GM12878 (cell line): ENCODE data around the gene SMIM28. TPM values are rescaled to one million over a fixed set of nuclear protein-coding genes. Genes with fewer than 3 reads are reported as not detected.

Experiments
- ATAC-seq: fragments of 200-7000 bp; cut with Tn5 transposase; 3 replicates; pipeline ENCODE4 v1.9.1; 2020; ENCODE audit warnings: mild to moderate bottlenecking, moderate library complexity
- BruUV-seq: library from RNA; stranded (reverse); fragments of 400-500 nt; replicated peaks from 2 replicates; lab custom pipeline; 2021; lab: Mats Ljungman, UMichigan
- CTCF ChIA-PET: fragments of 300-600 bp; sonication (Branson Sonifier 250); formaldehyde crosslinking; extraction: SDS; loops from one replicate; lab custom pipeline; 2021; ENCODE audit warnings: inconsistent platforms; lab: Yijun Ruan, JAX
- POLR2A ChIA-PET: fragments of 350-600 bp; formaldehyde crosslinking; extraction: SDS; loops from one replicate; lab custom pipeline; 2021; ENCODE audit warnings: inconsistent platforms; lab: Charles Lee
- RAD21 ChIA-PET: fragments of 300-600 bp; sonication (Branson Sonifier 250); formaldehyde crosslinking; loops from one replicate; lab custom pipeline; 2023; ENCODE audit warnings: antibody characterized with exemption; ENCODE audit not compliant: unreplicated experiment; lab: Charles Lee
- SMC1A ChIA-PET: fragments of 300-600 bp; sonication (Branson Sonifier 250); formaldehyde crosslinking; loops from one replicate; lab custom pipeline; 2023; ENCODE audit not compliant: unreplicated experiment, uncharacterized antibody; lab: Charles Lee
- DNase-seq: peaks from one replicate; pipeline ENCODE4 v3.0.0-alpha.2; 2011; ENCODE audit warnings: low read depth, low spot score
- FAIRE-seq: peaks from 3 replicates; lab custom pipeline; 2011; peaks lifted over from hg19 to GRCh38; lab: Jason Lieb, UNC
- H2AFZ ChIP-seq: 2 replicates; pipeline ENCODE4 v1.6.0; 2011; ENCODE audit warnings: low read depth, low read length, control low read depth; ENCODE audit not compliant: control insufficient read depth
- H3K27ac ChIP-seq: 2 replicates; pipeline ENCODE4 v1.5.1; 2011; ENCODE audit warnings: control low read depth; ENCODE audit not compliant: control insufficient read depth, insufficient read depth
- H3K27me3 ChIP-seq, 2 experiments: replicated peaks in 1 of 2; 2 replicates each; pipeline versions ENCODE4 v1.6.0 to v1.6.1; 2011; ENCODE audit warnings: low read length in 1 of 2; ENCODE audit not compliant: control insufficient read depth in 2 of 2, insufficient read depth in 2 of 2
- H3K36me3 ChIP-seq, 2 experiments: 2 replicates each; pipeline ENCODE4 v1.5.1; 2011; ENCODE audit warnings: low read length in 1 of 2; ENCODE audit not compliant: control insufficient read depth in 2 of 2, insufficient read depth in 2 of 2
- H3K4me1 ChIP-seq: 2 replicates; pipeline ENCODE4 v1.6.1; 2011; ENCODE audit warnings: mild to moderate bottlenecking, low read length, moderate library complexity, mixed read lengths; ENCODE audit not compliant: control insufficient read depth, insufficient read depth
- H3K4me2 ChIP-seq: 2 replicates; pipeline ENCODE4 v1.6.0; 2011; ENCODE audit warnings: control low read depth; ENCODE audit not compliant: control insufficient read depth, insufficient read depth
- H3K4me3 ChIP-seq: fragments of 200-600 bp; sonication (generic); 2 replicates; pipeline ENCODE4 v1.5.1; 2016
- H3K79me2 ChIP-seq: 2 replicates; pipeline ENCODE4 v1.6.0; 2011; ENCODE audit warnings: low read length; ENCODE audit not compliant: control insufficient read depth, insufficient read depth
- H3K9ac ChIP-seq: 2 replicates; pipeline ENCODE4 v1.8.0; 2011; ENCODE audit warnings: low read length, control low read depth, mixed read lengths; ENCODE audit not compliant: control insufficient read depth, insufficient read depth
- H3K9me3 ChIP-seq: replicated peaks from 3 replicates; pipeline ENCODE4 v1.5.1; 2011; ENCODE audit warnings: mild to moderate bottlenecking, low read length; ENCODE audit not compliant: control insufficient read depth, insufficient read depth
- H4K20me1 ChIP-seq: 2 replicates; pipeline ENCODE4 v1.6.0; 2011; ENCODE audit not compliant: control insufficient read depth, insufficient read depth
- IRF3 ChIP-seq: fragments of 450-650 bp; IDR thresholded peaks from 2 replicates; pipeline ENCODE4 v1.6.1; 2014; ENCODE audit warnings: mild to moderate bottlenecking
- MTA2 ChIP-seq: fragments of 450-650 bp; IDR thresholded peaks from 2 replicates; pipeline ENCODE4 v1.6.1; 2016; ENCODE audit warnings: low read depth, mild to moderate bottlenecking, moderate library complexity
- NR2F1 ChIP-seq: fragments of 450-650 bp; conservative IDR thresholded peaks from 2 replicates; pipeline ENCODE4 v1.6.1; 2017; ENCODE audit warnings: mild to moderate bottlenecking
- RBBP5 ChIP-seq: fragments of 200-600 bp; sonication (generic); conservative IDR thresholded peaks from 2 replicates; pipeline ENCODE4 v1.6.1; 2016
- SRF ChIP-seq, 2 experiments: IDR thresholded peaks; 2 replicates each; pipeline ENCODE4 v1.6.1; 2011; ENCODE audit warnings: low read depth in 2 of 2, low read length in 2 of 2, mild to moderate bottlenecking in 1 of 2, moderate library complexity in 1 of 2
- TCF12 ChIP-seq: IDR thresholded peaks from 2 replicates; pipeline ENCODE4 v1.6.1; 2011; ENCODE audit warnings: low read depth, mild to moderate bottlenecking, low read length
- WGBS: methylation state at CpG from one replicate; pipeline ENCODE4 v1.1.6; 2016; ENCODE audit warnings: low lambda C conversion rate; ENCODE audit not compliant: insufficient replicate concordance, insufficient coverage; ENCODE audit errors: missing lambda C conversion rate; 5-methylcytosine and 5-hydroxymethylcytosine counted together
- in situ Hi-C: fragments of 300-500 bp; cut with MboI; formaldehyde crosslinking; loops from 9 replicates; pipeline ENCODE4 v1.14.3; 2018; ENCODE audit warnings: mixed read lengths
- intact Hi-C: fragments of 100-400 bp; cut with micrococcal nuclease; formaldehyde crosslinking; loops from one replicate; pipeline ENCODE4 v1.14.2; 2022; ENCODE audit not compliant: unreplicated experiment
- polyA plus RNA-seq, 11 experiments: library from polyadenylated mRNA; depleted of rRNA in 4 of 11; unstranded in 6 of 11; stranded (reverse) in 5 of 11; fragments of >200 nt; fragmentation: Nextera tagmentation in 4 of 11; fragmentation: Illumina TruSeq in 1 of 11; extraction: Ambion mirVana in 4 of 11; extraction: Trizol in 1 of 11; gene quantifications; 1 replicate in 1 of 11; 2 replicates in 10 of 11; pipeline versions ENCODE4 v1.2.1 to v1.2.3, GENCODE V29; 2011 to 2016; ENCODE audit warnings: inconsistent platforms in 2 of 11, missing spikeins in 2 of 11, low read depth in 1 of 11
- total RNA-seq, 4 experiments: library from RNA; depleted of rRNA in 3 of 4; stranded (reverse); fragments of >200 nt in 3 of 4; fragmentation: Illumina TruSeq in 1 of 4; extraction: Trizol in 1 of 4; gene quantifications; 2 replicates each; pipeline versions ENCODE4 v1.2.1 to v1.2.3, GENCODE V29; 2013 to 2021

SMIM28 gene
- total and polyA plus RNA-seq, 10 of the 15 experiments (the other 5 are each of a cell fraction or from before 2014, with no cell fraction given) = not detected

- CTCF ChIA-PET = interaction anchor here (0.9 to 17.0 kb wide), 21 partner anchors 9 to 341 kb away, joined by 3 to 387 read pairs (median 4); partner anchors contain the start of genes HEBP2 and NHSL1
- BruUV-seq = no TSS peak
- no peak overlapping the region for H3K4me2 ChIP-seq
- no peaks in the 10 kb centered on the region for H3K4me1 ChIP-seq
- H4K20me1 ChIP-seq = no peaks in the 10 kb centered on the region
- no peak for DNase-seq
- ATAC-seq = no peak
- POLR2A ChIA-PET = interaction anchor here (0.6 to 1.3 kb wide), 3 partner anchors 31 to 82 kb away, joined by 3 to 4 read pairs (median 3); no protein-coding TSS in a partner anchor
- no peaks in the 10 kb centered on the region for H3K9me3 ChIP-seq
- H3K79me2 ChIP-seq = no peaks in the 10 kb centered on the region
- SMC1A ChIA-PET = interaction anchor here (0.9 to 10.0 kb wide), 10 partner anchors 9 to 336 kb away, joined by 3 to 234 read pairs (median 6); no protein-coding TSS in a partner anchor
- in situ Hi-C loops (no loop called here), intact Hi-C loops (loop anchor here (5.0 kb wide), 2 partner anchors 310 to 340 kb away; no protein-coding TSS in a partner anchor)
- peaks cover 0 to 8% of the 10 kb centered on the region in 2 experiments; a peak in 2 of 4 replicates for H3K36me3 ChIP-seq
- RAD21 ChIA-PET = interaction anchor here (0.9 to 9.4 kb wide), 6 partner anchors 18 to 312 kb away, joined by 3 to 202 read pairs (median 6); partner anchors contain the start of gene NHSL1
- no peak overlapping the region for H2AFZ ChIP-seq
- H3K9ac ChIP-seq = no peak overlapping the region
- TF ChIP-seq IRF3 (no peak), RBBP5 (no peak), SRF (IDR thresholded peaks at IDR 0.05; ENCODE audit: low read depth in 2 of 2, low read length in 2 of 2) (no peak), NR2F1 (no peak), TCF12 (no peak), MTA2 (no peak)
- H3K4me3 ChIP-seq = no peak overlapping the region
- no peak for FAIRE-seq
- no peak overlapping the region for H3K27ac ChIP-seq
- no peaks in the 10 kb centered on the region for H3K27me3 ChIP-seq
- 79% methylated on average over 8 of the region's 8 CpGs for WGBS
Observed at GRCh38 chr6:138427701-138428100, 50.0 kb downstream of the SMIM28 start.
